Loucy (cell line): ENCODE data around the gene GRID1.

Source experiments
- H2AFZ ChIP-seq: fragments of 200-600 bp; sonication (generic); 2 replicates; pipeline ENCODE4 v1.6.0; 2016; ENCODE audit warnings: antibody characterized with exemption, mild to moderate bottlenecking, low read length, moderate library complexity
- H3F3A ChIP-seq: fragments of 200-600 bp; 2 replicates; pipeline ENCODE4 v1.6.0; 2016; ENCODE audit warnings: antibody characterized with exemption, low read depth, mild to moderate bottlenecking
- H3K27me3 ChIP-seq: fragments of 200-600 bp; sonication (generic); 2 replicates; pipeline ENCODE4 v1.6.1; 2014; ENCODE audit warnings: low read length, mild to moderate bottlenecking; ENCODE audit not compliant: insufficient read depth, poor library complexity, severe bottlenecking
- H3K36me3 ChIP-seq: fragments of 200-600 bp; sonication (generic); 2 replicates; pipeline ENCODE4 v1.6.1; 2016; ENCODE audit warnings: low read length; ENCODE audit not compliant: insufficient read depth
- H3K4me1 ChIP-seq: fragments of 200-600 bp; sonication (generic); 2 replicates; pipeline ENCODE4 v1.5.1; 2014; ENCODE audit warnings: low read length, mild to moderate bottlenecking; ENCODE audit not compliant: insufficient read depth, poor library complexity, severe bottlenecking
- H3K4me2 ChIP-seq: fragments of 200-600 bp; sonication (generic); 2 replicates; pipeline ENCODE4 v1.6.0; 2014; ENCODE audit warnings: antibody characterized with exemption, low read length, low read depth, mild to moderate bottlenecking; ENCODE audit not compliant: poor library complexity, severe bottlenecking
- H3K4me3 ChIP-seq: fragments of 200-600 bp; sonication (generic); 2 replicates; pipeline ENCODE4 v1.5.1; 2014; ENCODE audit warnings: low read length, mild to moderate bottlenecking, mixed read lengths; ENCODE audit not compliant: poor library complexity, severe bottlenecking
- H3K79me2 ChIP-seq: fragments of 200-600 bp; sonication (generic); 2 replicates; pipeline ENCODE4 v1.6.1; 2014; ENCODE audit warnings: low read length; ENCODE audit not compliant: insufficient read depth
- H3K9ac ChIP-seq: fragments of 200-600 bp; sonication (generic); 2 replicates; pipeline ENCODE4 v1.6.0; 2014; ENCODE audit warnings: mild to moderate bottlenecking, low read depth, low read length, moderate library complexity; ENCODE audit not compliant: poor library complexity, severe bottlenecking
- H3K9me2 ChIP-seq: fragments of 200-600 bp; sonication (generic); replicated peaks from 2 replicates; pipeline ENCODE4 v1.6.1; 2016; ENCODE audit warnings: low read depth, low read length, mixed read lengths
- H3K9me3 ChIP-seq: fragments of 200-600 bp; sonication (generic); 2 replicates; pipeline ENCODE4 v1.6.1; 2014; ENCODE audit warnings: mild to moderate bottlenecking, antibody characterized with exemption, low read length, low read depth; ENCODE audit not compliant: insufficient read depth
- H4K20me1 ChIP-seq: fragments of 200-600 bp; sonication (generic); 2 replicates; pipeline ENCODE4 v1.6.0; 2014; ENCODE audit warnings: antibody characterized with exemption, low read length, mild to moderate bottlenecking; ENCODE audit not compliant: insufficient read depth, poor library complexity, severe bottlenecking
- CTCF ChIP-seq: fragments of 200-600 bp; sonication (generic); conservative IDR thresholded peaks from 2 replicates; pipeline ENCODE4 v1.5.1; 2014; ENCODE audit warnings: mild to moderate bottlenecking, antibody characterized with exemption, low read length
- EZH2phosphoT487 ChIP-seq: fragments of 200-600 bp; IDR thresholded peaks from 2 replicates; pipeline ENCODE4 v1.6.1; 2018; ENCODE audit warnings: antibody characterized with exemption, mild to moderate bottlenecking, moderate library complexity, borderline replicate concordance

The GRID1 gene

GRCh38 chr10:86300931-86301830 is 65.4 kb downstream of the GRID1 start:
- no peaks in the 10 kb centered on the region for H3K27me3 ChIP-seq
- no peaks in the 10 kb centered on the region for H3K4me1 ChIP-seq
- no peaks in the 10 kb centered on the region for H3K9me2 ChIP-seq
- no peak overlapping the region for H3K9ac ChIP-seq
- no peaks in the 10 kb centered on the region for H3K9me3 ChIP-seq
- H3K4me3 ChIP-seq = no peak overlapping the region
- H3K36me3 ChIP-seq = no peaks in the 10 kb centered on the region
- no peaks in the 10 kb centered on the region for H4K20me1 ChIP-seq
- H3F3A ChIP-seq = no peaks in the 10 kb centered on the region
- no peak overlapping the region for H2AFZ ChIP-seq
- H3K4me2 ChIP-seq = no peak overlapping the region
- TF ChIP-seq EZH2phosphoT487 = no peak
- no peaks in the 10 kb centered on the region for H3K79me2 ChIP-seq

GRCh38 chr10:86300399-86300925 is 66.1 kb downstream of the GRID1 start:
- H3K4me1 ChIP-seq = no peaks in the 10 kb centered on the region
- no peak overlapping the region for H2AFZ ChIP-seq
- H3K36me3 ChIP-seq = no peaks in the 10 kb centered on the region
- no peaks in the 10 kb centered on the region for H3F3A ChIP-seq
- H3K9me2 ChIP-seq = no peaks in the 10 kb centered on the region
- no peaks in the 10 kb centered on the region for H3K27me3 ChIP-seq
- H3K9me3 ChIP-seq = no peaks in the 10 kb centered on the region
- no peak overlapping the region for H3K4me2 ChIP-seq
- H3K9ac ChIP-seq = no peak overlapping the region
- no peaks in the 10 kb centered on the region for H3K79me2 ChIP-seq
- H3K4me3 ChIP-seq = no peak overlapping the region
- TF ChIP-seq CTCF (no peak), EZH2phosphoT487 (no peak)
- H4K20me1 ChIP-seq = no peaks in the 10 kb centered on the region

GRCh38 chr10:86299562-86299961 is 67.0 kb downstream of the GRID1 start:
- H3K79me2 ChIP-seq = no peaks in the 10 kb centered on the region
- no peaks in the 10 kb centered on the region for H3K27me3 ChIP-seq
- TF ChIP-seq CTCF (no peak), EZH2phosphoT487 (no peak)
- no peaks in the 10 kb centered on the region for H4K20me1 ChIP-seq
- no peak overlapping the region for H2AFZ ChIP-seq
- H3F3A ChIP-seq = no peaks in the 10 kb centered on the region
- no peak overlapping the region for H3K9ac ChIP-seq
- H3K4me3 ChIP-seq = no peak overlapping the region
- no peaks in the 10 kb centered on the region for H3K4me1 ChIP-seq
- no peak overlapping the region for H3K4me2 ChIP-seq
- no peaks in the 10 kb centered on the region for H3K9me2 ChIP-seq
- no peaks in the 10 kb centered on the region for H3K9me3 ChIP-seq
- H3K36me3 ChIP-seq = no peaks in the 10 kb centered on the region
